HG02840 (cell line): ENCODE data around the gene AUTS2.

Source experiments
- ATAC-seq: cut with Tn5 transposase; IDR thresholded peaks from one replicate; pipeline ENCODE4 v1.9.1; 2021; ENCODE audit warnings: mild to moderate bottlenecking, moderate library complexity, moderate number of reproducible peaks; ENCODE audit not compliant: unreplicated experiment, low FRiP score

The AUTS2 gene

DNA sequence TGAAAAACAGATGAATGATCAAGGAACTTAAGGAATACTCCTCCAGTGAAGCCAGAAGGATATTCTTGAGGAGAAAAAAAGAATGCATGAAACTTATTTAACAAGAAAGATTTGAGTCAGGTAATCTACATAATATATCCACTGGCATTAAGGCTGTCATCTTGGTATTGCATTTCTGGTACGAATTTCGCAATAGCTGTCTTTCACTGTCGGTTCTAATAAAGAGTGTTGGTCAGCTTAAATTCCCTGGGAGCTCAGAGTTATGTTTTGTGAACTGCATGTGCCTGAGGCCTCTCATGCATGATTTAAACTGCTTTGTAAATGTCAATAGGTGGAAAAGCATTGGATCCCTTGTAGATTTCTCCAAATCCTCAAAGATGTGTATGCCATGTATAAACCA lies 968.4 kb downstream of the AUTS2 start:
- no peak for ATAC-seq

DNA sequence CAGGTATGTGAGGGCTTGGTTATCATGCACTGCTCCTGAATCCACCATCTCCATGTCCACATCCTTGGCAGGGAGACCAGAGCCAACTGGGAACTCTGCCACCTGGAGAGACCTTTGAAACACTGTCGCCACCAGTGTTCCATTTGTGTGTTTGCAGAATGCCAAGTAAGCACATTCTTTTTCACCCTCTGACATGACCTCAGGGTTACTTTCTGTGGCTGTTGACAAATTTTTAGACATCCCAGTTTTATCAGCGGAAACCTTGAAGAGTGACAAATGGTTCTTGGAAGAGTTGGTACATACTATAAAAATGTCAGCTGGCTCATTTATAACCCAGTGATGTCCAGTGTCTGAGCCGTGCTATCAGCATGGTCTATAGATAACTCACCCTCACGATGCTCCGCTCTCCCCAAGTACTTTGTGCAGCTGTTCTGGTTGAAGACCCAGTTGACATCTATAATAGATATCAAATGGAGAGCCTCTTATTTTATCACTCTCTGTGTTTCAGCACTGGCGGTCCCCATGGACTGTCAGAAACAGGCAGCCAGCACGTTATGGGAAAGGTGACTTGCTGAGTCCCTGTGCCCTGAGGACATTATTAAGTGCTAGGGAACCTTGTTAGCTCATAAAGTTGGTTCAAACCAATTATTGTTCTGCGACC lies 970.5 kb downstream of the AUTS2 start:
- no peak for ATAC-seq

DNA sequence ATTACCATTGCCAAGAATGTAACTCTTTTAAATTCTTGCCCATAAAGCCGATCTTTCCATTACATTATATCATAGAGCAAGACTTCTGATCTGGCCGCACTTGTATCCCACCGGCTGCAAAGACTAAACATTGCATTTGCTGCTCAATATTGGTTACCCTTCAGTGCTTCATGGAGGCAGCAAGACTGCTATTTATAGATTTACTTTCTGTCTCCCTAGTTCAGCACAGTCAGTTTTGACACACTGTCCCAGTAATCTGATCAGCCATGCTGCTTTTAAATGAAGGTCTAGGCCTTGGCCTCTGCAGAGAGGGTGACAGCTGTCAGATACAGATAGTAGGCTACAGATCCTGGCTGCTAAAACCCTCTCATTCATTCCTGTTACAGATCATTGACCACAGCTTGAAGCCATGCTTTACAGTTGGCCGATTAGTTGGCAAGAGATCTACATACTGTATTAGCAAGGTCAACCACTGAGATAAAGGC lies 971.1 kb downstream of the AUTS2 start:
- no peak for ATAC-seq

DNA sequence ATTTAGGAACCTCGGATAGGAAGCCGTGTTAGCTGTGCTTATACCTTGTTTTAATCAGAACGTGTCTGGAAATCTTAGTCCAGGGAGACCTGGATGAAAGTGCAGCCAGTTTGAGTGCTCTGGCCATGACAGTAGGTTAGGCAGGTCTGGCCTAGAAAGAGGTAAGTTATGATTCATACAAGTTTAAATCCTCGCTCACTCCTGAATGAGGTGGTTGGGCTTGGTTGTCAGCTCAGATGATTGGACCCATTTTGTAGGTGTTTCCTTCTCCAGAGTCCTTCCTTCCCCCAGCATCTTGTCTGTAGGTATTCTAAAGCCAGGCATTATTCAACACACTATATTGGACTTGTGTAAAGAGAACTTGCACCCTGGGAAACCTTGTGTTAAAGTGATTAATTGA lies 971.8 kb downstream of the AUTS2 start:
- ATAC-seq: no peak

DNA sequence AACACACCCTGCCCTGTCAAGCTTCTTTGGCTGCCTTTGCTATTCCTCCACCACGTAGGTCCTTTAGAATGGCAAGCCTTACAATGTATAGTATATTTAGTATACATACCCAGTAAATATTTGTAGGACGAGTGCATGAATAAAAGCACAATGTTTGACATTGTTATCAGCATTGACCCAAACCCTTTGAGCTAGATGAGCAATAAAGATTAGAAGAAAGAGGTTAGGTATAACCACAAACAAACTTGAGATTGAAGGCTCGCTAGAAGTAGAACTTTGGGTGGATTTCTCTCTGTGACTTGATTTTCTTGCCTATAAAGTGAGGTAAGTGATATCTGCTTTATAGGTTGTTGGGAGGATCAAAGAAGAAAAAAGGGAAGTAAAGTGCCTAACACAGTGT lies 972.7 kb downstream of the AUTS2 start:
- no peak for ATAC-seq

DNA sequence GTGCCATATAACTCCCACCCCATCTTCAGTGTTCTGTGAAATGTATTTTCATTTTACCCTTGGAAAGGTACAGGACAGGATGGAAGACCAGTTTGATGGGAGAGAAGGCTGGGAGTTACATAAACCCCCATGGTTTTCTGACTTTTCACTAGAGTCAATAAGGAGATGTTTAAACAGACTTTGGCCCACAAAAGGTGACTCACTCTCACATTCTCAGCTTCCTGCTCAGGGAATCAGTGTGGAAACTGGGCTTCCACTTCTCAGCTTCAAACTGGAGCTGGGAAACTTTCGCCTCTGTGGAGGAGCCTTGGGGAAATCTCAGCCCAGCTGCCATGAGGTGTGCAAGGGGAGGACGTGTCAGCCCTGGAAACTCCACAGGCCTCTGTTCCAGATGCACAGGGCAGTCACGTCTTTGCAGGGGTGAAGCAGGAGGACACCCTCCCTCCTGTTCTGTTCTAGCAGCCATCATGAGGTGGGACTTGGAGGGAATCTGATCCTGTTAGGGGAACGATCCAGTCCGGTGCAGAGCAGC lies 973.2 kb downstream of the AUTS2 start:
- ATAC-seq: no peak

DNA sequence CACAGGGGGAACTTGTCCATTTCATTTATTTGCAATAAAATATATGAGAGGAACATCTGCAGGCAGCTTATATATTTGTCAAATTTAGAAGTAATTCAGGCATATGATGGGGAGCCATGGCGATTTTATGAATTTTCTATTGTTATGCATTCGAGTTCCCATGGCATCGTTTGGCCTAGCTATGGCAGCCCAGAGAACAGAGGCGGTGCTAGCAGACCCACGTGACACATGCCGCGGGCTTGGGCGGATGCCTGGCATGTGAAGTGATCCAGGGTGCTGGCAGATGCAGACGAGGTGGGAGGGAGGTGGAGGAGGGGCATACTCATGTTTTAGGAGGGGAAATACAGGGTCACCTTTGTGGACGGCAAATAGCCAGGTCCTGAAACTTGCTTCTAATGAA lies 973.7 kb downstream of the AUTS2 start:
- ATAC-seq: no peak

DNA sequence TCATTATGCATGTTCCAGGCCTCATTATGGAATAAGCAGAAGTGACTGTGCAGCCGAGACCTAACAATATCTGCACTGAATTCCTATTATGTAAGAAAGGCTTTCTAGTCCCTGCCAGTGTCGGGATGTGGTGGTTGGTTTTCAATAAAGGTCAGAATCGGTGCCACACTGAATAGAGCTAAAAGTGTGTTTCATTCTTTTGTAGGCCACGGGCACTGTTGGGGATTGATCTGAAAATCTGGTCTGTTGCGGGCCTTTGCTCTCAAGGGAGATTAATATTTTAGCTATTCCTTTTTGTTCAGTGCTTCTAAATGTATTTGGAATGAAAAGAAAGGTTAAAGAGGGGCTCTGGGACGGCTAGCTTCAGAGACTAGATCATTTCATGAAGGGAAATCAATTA lies 974.3 kb downstream of the AUTS2 start:
- ATAC-seq: no peak

DNA sequence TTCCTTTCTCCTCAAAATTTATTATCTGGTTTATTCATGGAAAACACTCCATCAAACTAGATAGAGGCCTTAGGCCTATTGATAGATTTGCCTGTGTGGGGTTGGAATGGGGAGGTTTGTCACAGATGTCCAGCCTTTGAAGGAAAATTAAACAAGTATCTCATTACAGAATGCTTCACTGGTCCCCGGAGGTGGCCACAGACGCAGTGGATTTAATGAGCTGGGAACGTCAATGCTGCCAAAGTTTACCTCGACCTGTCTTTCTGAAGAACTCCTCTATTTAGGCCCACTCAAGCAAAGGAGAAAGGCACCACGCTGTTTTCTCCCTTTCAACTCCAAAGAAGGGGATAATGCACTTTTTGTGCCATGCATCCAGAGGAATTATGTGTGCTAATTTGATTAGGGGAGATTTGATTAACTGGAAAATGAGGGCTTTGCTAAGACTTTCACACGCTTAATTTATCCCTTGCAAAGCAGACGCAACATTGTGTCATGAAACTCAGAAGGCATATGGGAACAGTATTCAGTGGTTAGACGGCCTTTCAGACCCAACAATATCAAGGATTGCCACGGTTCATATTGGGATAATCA lies 974.9 kb downstream of the AUTS2 start:
- ATAC-seq: no peak

DNA sequence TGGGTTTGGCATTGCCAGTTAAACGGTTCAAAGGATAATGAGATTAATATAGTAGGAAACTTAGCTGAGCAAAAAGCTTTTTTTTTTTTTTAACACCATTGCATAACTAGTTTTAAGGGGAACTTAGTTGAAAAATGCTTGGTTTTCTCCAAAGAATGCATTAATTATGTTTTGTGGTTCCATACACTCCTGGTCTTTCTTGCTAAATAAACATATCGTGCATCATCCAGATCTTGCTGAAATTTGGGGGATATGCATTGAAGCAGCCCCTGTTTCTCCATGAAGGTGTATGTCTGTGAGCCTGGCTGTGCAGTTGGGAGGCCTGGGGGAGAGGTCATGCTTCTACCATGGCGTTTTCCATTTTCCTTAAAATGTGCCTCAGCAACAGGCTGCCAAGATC lies 975.4 kb downstream of the AUTS2 start:
- no peak for ATAC-seq

DNA sequence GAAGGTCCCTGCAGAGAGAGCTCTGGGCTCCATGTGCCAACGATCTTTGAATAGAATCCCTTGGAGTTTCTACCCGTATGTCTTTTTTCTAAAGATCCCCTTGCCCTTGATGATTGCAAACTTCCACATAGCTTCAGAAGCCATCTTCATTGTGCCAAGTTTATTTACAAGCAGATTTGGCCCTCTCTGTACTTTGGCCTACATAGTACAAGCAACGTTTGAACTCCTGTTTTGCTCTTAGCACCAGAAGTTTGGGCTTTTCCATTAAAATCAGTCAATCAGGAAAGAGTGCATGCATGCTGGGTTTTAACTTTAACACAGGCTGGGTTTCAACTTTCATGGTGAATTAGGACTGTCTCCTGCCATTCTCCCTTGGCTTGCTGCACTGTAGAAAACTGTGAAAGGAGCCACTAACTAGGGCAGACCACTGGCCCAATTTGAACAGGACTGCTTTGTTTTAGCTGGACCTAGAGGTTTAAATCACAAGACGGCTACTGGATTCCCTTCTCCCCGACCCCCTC lies 976.1 kb downstream of the AUTS2 start:
- no peak for ATAC-seq

DNA sequence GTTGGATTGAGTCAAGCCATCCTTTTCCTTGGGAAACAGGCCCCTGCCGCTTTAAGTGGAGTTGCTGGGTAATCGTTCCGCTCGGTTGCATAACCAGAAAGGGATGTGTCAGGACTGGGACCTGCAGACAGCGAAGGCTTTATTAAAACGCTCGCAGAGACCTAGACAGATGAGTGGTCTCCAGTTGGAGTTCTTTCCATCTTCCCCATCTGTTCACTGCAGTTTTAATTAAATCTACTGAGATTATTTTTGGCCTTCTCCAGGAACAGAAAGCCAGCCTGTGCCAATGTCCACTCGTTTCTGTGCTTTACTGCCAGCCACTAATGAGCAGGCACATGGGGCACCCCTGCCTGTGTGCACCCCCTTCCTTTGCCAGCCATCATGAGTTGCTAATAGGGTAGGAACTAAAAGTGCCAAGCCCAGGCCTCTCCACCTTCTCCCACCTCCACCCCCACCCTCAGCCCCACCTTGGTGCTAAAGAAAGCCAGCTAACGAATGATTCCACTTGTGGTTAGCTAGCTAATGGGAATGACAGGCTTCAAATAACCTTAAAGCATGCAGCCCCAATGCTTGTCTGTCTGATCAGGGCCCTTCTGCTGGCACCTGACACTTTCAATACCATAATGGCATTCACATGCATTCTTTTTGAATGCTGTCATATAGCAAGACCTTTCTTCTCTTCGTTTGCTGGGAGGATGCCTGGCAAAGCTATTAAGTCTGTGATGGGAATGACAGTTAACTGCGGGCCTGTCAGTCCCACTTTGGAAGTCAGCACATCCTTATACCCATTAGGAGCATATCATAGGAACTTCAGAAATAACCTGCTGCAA lies 976.9 kb downstream of the AUTS2 start:
- no peak for ATAC-seq

DNA sequence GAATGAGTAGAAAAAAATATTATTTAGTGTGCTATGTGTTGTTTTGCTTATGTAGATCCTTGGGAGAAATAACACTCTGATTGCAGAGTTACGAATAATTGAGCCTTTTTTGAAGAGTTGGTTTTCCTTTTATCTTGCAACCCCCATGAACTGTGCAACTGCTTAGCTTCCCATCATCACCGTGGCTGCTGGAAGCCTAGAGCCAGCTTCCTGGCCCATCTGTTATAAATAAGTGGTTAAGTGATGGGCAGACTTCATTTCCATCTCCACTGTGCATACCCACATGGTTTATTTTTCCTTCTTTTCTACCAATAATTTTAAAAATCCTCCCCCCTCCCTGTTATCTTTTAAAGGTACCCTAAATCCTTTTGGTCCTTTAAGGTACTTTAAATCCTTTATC lies 978.8 kb downstream of the AUTS2 start:
- no peak for ATAC-seq

DNA sequence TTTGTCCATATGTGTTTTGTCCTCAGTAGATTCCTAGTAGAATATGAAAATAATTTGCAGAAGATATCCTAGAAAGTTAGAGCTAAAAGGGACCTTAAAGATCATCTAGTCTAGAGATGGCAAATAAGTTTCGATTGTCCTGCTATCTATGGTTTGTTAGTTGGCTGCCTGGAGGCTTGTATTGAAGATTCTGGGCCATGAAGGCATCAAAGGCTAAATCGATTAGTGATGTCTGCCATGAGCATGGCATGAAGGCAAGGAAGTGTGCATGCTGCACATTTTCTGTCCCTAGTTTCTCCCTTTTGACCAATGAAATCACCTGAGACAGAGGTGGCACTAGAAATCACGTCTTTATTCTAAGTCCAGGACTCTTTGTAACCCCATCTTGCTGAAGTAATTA lies 979.9 kb downstream of the AUTS2 start:
- no peak for ATAC-seq

DNA sequence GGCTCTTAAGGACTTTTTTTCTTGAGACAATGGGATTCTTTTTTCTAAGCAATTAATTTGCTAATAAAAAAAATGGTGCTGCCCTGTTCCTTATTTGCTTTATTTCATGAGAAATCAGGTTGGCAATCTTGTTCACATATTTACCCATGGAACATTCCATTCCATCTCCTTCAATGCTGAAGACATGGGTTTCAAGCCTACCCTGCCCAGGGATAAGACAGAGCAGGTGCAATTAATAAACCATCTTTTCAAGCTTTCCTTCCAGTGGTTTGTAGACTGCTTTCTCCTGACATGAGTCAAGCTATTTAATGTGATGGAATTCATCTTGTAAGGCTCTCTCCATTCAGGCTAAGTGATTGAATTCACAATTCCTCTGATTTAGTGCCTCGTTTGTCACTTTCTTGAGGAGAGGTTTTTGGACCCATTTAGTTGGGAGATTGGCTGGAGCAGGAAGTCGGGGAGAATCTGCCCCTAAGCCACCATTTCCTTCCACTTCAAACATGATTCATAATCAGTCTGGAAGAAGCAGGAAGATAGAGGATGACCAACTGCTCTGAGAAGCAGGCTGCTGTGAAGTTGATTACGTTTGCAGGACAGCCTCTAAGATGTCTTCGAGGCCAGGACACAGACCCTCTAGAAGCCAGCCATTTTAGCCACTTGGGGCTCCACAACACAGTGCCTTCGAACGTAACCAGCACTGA lies 981.3 kb downstream of the AUTS2 start:
- ATAC-seq: no peak

DNA sequence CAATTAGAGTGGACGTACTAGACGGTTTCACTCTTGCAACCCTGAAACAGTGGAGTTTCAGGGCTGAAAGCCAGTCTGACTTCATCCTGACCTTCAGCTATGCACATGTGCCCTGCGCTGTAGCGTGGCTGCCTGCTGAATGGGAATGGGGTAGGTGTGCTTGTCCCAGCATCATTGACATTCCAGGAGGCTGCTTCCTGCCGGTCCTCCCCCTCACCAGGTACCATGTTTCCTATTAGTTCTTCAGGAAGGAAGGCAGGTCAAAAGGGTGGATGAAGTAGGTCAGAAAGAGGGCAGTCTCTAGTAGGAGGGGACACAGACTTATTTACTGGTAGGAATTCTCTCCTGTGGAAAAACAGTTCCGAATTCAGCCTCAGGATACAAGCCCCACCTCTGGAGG lies 981.9 kb downstream of the AUTS2 start:
- no peak for ATAC-seq

DNA sequence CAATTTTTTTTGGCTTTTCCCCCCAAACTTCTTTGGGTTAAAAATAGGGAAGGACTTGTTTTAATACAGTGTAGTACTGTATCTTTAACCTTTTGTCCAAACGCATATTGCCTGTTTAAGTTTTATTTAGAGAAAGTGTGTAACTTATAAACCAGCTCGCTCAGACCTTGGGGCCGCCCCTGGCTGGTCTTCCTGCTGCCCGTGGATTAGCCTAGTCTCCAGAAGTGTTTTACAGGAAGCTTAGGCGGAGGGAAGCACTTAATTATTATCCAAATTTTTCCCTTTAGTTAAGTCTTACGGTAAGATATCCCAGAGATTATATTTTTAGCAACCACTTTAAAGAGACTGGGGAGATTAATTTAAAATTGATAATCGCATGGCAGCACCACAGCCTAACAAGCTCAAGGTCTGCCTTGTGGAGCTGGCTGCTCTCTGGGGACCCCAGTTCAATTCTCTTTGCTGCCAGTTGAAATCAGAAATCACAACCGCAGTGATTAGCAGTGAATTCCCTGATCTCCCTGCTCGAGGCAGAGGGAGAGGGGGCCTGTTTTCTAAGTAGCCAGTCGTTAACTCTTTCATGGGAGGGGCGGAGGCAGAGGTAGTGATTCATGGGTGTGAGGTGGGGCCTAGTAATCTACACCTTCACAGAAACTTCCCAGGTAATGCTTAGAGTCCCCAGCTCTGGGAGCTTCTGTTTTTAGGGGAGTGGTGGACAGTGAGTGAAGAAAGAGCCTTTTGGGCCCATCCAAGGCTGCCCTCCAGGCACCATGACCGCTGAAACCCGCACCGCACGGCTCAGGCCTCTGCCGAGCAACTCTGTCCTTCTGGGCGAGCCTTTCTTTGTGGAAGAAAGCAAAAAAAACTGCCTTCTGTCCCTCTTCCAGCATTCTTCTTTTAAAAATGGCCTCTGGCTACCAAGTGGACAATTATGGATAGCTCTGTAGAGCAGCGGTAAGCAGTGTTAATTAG lies 984.9 kb downstream of the AUTS2 start:
- no peak for ATAC-seq

DNA sequence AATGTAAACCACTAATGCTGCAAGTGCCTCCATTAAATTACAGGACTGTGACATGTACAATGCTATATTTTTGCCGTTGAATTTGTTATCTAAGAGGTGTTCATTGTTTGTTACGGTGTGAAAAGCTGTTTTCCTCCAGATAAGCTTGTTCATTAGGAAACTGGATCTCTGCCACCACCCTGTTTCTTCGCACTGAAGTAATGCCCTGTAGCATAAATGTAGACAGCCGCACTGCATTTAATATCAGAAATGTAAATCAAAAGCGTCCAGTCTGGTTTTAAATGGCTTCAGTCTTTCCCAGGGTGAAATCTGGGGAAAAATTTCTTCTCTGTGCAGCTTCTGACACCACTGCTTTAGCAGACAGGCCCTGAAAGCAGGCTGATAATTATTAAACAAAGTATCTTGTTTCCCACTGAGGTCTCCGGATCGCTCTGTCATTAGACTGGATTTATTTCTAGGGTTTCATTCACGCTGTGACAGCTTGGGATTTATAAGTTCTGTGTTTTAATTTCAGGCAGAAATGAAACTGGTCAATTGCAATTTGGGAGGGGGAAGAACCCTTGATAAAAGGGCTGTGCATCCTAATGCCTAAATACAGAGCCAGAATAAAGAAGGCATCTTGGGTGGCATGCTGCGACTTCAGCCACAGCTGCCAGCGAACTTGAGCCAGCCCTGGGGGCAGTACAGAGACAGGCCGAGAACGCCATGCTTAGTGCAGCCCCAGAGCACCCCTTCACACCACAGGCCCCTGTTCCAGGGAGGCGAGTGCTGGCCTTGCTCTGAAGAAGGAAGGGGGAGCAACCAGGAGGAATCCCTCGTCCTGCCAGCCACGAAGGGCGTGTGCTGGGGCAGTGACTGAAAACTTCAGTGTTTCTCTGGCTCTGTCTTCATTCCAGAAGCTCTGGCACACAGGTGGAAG lies 985.9 kb downstream of the AUTS2 start:
- ATAC-seq: no peak
